Panc1 (cell line): ENCODE data around the gene GPR27. TPM values are rescaled to one million over a fixed set of nuclear protein-coding genes. Genes with fewer than 3 reads are reported as not detected.

Experiments
- ATAC-seq: fragments of 200-7000 bp; cut with Tn5 transposase; 2 replicates; pipeline ENCODE4 v1.9.1; 2020; ENCODE audit warnings: mild to moderate bottlenecking, moderate library complexity
- BruUV-seq: library from RNA; stranded (reverse); fragments of 400-500 nt; replicated peaks from 2 replicates; lab custom pipeline; 2021; lab: Mats Ljungman, UMichigan
- CTCF ChIA-PET: fragments of 300-600 bp; sonication (Branson Sonifier 250); formaldehyde crosslinking; loops from one replicate; lab custom pipeline; 2022; ENCODE audit warnings: antibody characterized with exemption; lab: Charles Lee
- POLR2A ChIA-PET: fragments of 300-600 bp; sonication (Branson Sonifier 250); formaldehyde crosslinking; loops from one replicate; lab custom pipeline; 2022; ENCODE audit warnings: antibody characterized with exemption; lab: Charles Lee
- DNase-seq: peaks from one replicate; pipeline ENCODE4 v3.0.0-alpha.2; 2010; ENCODE audit warnings: low read depth, low spot score
- H3K27ac ChIP-seq: 2 replicates; pipeline ENCODE4 v1.5.1; 2011; ENCODE audit warnings: mild to moderate bottlenecking, low read length, inconsistent platforms
- H3K27me3 ChIP-seq: fragments of 200-500 bp; sonication (Bioruptor generic); 2 replicates; pipeline ENCODE4 v1.6.0; 2014; ENCODE audit warnings: low read length, inconsistent platforms; ENCODE audit not compliant: control insufficient read depth, insufficient read depth
- H3K36me3 ChIP-seq: fragments of 200-500 bp; sonication (Bioruptor generic); 2 replicates; pipeline ENCODE4 v1.5.1; 2014; ENCODE audit warnings: inconsistent platforms, mild to moderate bottlenecking, low read length, moderate library complexity; ENCODE audit not compliant: control insufficient read depth, insufficient read depth
- H3K4me1 ChIP-seq: 2 replicates; pipeline ENCODE4 v1.5.1; 2011; ENCODE audit warnings: inconsistent platforms, mild to moderate bottlenecking, low read length, moderate library complexity; ENCODE audit not compliant: control insufficient read depth, insufficient read depth
- H3K4me3 ChIP-seq, 2 experiments: 2 replicates each; pipeline ENCODE4 v1.5.1; 2011 to 2012; ENCODE audit warnings: low read depth in 2 of 2, low read length in 2 of 2, mild to moderate bottlenecking in 2 of 2, inconsistent platforms in 1 of 2, moderate library complexity in 1 of 2
- H3K9me3 ChIP-seq: fragments of 200-500 bp; sonication (Bioruptor generic); 2 replicates; pipeline ENCODE4 v1.5.1; 2014; ENCODE audit warnings: low read depth, mild to moderate bottlenecking, inconsistent platforms, low read length, moderate library complexity; ENCODE audit not compliant: control insufficient read depth, insufficient read depth
- POLR2AphosphoS5 ChIP-seq: IDR thresholded peaks from 2 replicates; pipeline ENCODE4 v1.6.1; 2012; ENCODE audit warnings: mild to moderate bottlenecking, low read depth, low read length, moderate library complexity
- SIN3A ChIP-seq: IDR thresholded peaks from 2 replicates; pipeline ENCODE4 v1.6.1; 2012; ENCODE audit warnings: low read depth, mild to moderate bottlenecking, low read length, moderate library complexity, borderline replicate concordance; ENCODE audit not compliant: insufficient read depth
- TCF7L2 ChIP-seq: IDR thresholded peaks from 2 replicates; pipeline ENCODE4 v1.6.1; 2011; ENCODE audit warnings: mild to moderate bottlenecking, low read depth, low read length, inconsistent platforms
- in situ Hi-C: cut with HindIII; loops from 2 replicates; pipeline ENCODE4 v1.10.0; 2016; ENCODE audit warnings: low sequenced_read_pairs, low pct_unique_long_range_greater_than_20kb
- intact Hi-C: fragments of 100-400 bp; cut with micrococcal nuclease; formaldehyde crosslinking; loops from one replicate; pipeline ENCODE4 v1.10.0; 2022; ENCODE audit not compliant: unreplicated experiment
- total RNA-seq: library from RNA; stranded (reverse); gene quantifications from one replicate; pipeline ENCODE4 v1.2.1, GENCODE V29; 2021; ENCODE audit not compliant: unreplicated experiment
- TF ChIP-seq, protein P1 (sequence below): fragments of 450-650 bp; IDR thresholded peaks from 2 replicates; pipeline ENCODE4 v1.5.1; 2017; ENCODE audit warnings: mild to moderate bottlenecking
- TF ChIP-seq, protein P2 (sequence below), 2 experiments: IDR thresholded peaks; 2 replicates each; pipeline ENCODE4 v1.6.1; 2011 to 2012; ENCODE audit warnings: low read depth in 2 of 2, control low read depth in 1 of 2, low read length in 1 of 2, mild to moderate bottlenecking in 1 of 2, moderate library complexity in 1 of 2; ENCODE audit not compliant: insufficient read depth in 1 of 2

GPR27 gene
- total RNA-seq, 1 experiment from 2014 or later = 0.15 TPM

DNA sequence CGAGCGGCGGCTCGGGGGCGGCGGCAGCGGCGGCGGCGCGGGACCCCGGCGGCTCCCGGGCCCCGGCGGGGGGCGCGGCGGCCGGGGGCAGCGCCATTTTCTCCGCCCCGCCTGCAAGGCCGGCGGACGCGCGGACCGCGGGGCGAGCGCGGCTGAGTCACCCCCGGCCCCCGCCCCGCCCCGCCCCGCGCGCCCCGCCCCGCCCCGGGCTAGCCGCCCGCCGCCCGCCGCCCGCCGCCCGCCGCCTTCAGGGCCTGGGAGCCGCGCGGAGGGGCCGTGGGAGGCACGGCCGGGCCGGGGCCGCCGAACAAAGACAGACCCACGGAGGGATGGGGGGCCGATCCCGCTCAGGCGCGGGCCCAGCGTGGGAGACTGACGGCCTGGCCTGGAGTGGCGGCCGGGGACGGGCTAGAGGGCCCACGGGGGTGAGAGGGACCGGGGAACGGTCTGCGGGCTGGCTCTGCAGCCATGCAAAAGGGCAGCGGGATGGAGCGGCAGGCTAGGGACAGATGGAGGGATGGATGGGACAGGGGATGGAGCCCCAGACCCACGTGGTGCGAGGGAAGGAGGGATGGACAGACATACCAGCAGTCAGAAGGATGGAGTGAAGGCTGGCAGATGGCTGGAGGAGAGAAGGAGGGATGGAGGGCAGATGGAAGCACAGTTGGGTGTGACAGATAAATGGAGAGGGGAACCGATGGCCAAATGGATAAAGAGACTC is 28.2 kb upstream of the GPR27 start, which contains the start of gene EIF4E3:
Gene EIF4E3, minus strand, starts transcription at position 132 of the 721 bp plus-strand sequence. Its CDS starts 35 bp downstream, at position 97.
- no TSS peak for BruUV-seq
- intact Hi-C loops = no loop called here
- DNase-seq = no peak
- ATAC-seq = peak; percentile 68
- in situ Hi-C loops = no loop called here
- H3K4me3 ChIP-seq = peak within 1 kb of the TSS; percentile 39
- ChIA-PET POLR2A (no interaction called here), CTCF (no interaction called here)
- no peaks in the 10 kb centered on the region for H3K36me3 ChIP-seq
- TF ChIP-seq SIN3A (no peak), TCF7L2 (no peak), POLR2AphosphoS5 (no peak)
- TF ChIP-seq, protein P1, sequence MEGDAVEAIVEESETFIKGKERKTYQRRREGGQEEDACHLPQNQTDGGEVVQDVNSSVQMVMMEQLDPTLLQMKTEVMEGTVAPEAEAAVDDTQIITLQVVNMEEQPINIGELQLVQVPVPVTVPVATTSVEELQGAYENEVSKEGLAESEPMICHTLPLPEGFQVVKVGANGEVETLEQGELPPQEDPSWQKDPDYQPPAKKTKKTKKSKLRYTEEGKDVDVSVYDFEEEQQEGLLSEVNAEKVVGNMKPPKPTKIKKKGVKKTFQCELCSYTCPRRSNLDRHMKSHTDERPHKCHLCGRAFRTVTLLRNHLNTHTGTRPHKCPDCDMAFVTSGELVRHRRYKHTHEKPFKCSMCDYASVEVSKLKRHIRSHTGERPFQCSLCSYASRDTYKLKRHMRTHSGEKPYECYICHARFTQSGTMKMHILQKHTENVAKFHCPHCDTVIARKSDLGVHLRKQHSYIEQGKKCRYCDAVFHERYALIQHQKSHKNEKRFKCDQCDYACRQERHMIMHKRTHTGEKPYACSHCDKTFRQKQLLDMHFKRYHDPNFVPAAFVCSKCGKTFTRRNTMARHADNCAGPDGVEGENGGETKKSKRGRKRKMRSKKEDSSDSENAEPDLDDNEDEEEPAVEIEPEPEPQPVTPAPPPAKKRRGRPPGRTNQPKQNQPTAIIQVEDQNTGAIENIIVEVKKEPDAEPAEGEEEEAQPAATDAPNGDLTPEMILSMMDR = no peak
- TF ChIP-seq, protein P2, sequence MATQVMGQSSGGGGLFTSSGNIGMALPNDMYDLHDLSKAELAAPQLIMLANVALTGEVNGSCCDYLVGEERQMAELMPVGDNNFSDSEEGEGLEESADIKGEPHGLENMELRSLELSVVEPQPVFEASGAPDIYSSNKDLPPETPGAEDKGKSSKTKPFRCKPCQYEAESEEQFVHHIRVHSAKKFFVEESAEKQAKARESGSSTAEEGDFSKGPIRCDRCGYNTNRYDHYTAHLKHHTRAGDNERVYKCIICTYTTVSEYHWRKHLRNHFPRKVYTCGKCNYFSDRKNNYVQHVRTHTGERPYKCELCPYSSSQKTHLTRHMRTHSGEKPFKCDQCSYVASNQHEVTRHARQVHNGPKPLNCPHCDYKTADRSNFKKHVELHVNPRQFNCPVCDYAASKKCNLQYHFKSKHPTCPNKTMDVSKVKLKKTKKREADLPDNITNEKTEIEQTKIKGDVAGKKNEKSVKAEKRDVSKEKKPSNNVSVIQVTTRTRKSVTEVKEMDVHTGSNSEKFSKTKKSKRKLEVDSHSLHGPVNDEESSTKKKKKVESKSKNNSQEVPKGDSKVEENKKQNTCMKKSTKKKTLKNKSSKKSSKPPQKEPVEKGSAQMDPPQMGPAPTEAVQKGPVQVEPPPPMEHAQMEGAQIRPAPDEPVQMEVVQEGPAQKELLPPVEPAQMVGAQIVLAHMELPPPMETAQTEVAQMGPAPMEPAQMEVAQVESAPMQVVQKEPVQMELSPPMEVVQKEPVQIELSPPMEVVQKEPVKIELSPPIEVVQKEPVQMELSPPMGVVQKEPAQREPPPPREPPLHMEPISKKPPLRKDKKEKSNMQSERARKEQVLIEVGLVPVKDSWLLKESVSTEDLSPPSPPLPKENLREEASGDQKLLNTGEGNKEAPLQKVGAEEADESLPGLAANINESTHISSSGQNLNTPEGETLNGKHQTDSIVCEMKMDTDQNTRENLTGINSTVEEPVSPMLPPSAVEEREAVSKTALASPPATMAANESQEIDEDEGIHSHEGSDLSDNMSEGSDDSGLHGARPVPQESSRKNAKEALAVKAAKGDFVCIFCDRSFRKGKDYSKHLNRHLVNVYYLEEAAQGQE (IDR thresholded peaks at IDR 0.05; ENCODE audit: insufficient read depth in 1 of 2, low read depth in 2 of 2, low read length in 1 of 2) = no peak
- H3K27ac ChIP-seq = no peak within 1 kb of the TSS
- H3K9me3 ChIP-seq = no peaks in the 10 kb centered on the region
- H3K27me3 ChIP-seq = peaks cover 18% of the 10 kb centered on the region
- H3K4me1 ChIP-seq = no peaks in the 10 kb centered on the region

DNA sequence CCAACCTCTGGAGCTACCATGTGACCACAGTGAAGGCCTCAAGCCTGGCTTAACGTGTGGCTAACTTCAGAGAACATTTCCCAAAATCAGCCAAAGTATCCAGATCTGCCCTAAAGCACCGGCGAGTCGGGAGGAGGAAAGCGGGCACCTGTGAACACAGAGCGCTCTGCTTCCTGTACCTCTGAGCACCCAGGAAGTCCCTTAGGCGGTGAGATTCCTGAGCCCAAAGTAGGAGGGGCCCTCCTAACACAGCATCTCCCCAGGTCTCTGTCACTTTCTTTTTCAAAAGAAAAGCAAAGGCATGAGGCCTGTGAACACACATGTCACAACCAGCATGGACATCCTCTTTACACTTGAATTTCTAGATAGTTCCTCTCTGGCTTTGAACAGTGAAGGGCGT is 27.5 kb upstream of the GPR27 start:
- Histone ChIP-seq H3K4me3 (no peak overlapping the region), H3K4me1 (no peaks in the 10 kb centered on the region), H3K27me3 (peaks cover 18% of the 10 kb centered on the region), H3K36me3 (no peaks in the 10 kb centered on the region), H3K27ac (no peak overlapping the region), H3K9me3 (no peaks in the 10 kb centered on the region)
- ATAC-seq (no peak), DNase-seq (no peak)
- TF ChIP-seq POLR2AphosphoS5 = no peak
- no peak for TF ChIP-seq SIN3A
- no TSS peak for BruUV-seq
- POLR2A ChIA-PET = no interaction called here
- CTCF ChIA-PET = no interaction called here
- intact Hi-C loops = no loop called here
- in situ Hi-C loops = no loop called here
